HCT116 (cell line): ENCODE measurements around the gene ZNF785.

Experiments used
- CTCF ChIP-seq, 3 experiments: fragments of 200-600 bp in 1 of 3; sonication (generic) in 1 of 3; IDR thresholded peaks in 2 of 3; conservative IDR thresholded peaks in 1 of 3; 2 replicates each; pipeline ENCODE4 v1.5.1; 2012 to 2017; ENCODE audit warnings: low read depth in 2 of 3, low read length in 2 of 3, antibody characterized with exemption in 1 of 3, borderline replicate concordance in 1 of 3, control low read depth in 1 of 3, mild to moderate bottlenecking in 1 of 3, mixed read lengths in 1 of 3, mixed run types in 1 of 3, moderate library complexity in 1 of 3; ENCODE audit not compliant: insufficient read depth in 1 of 3
- ELF1 ChIP-seq: IDR thresholded peaks from 2 replicates; pipeline ENCODE4 v1.6.1; 2012; ENCODE audit warnings: low read depth, borderline replicate concordance
- POLR2AphosphoS5 ChIP-seq: IDR thresholded peaks from 2 replicates; pipeline ENCODE4 v1.6.1; 2011; ENCODE audit warnings: mild to moderate bottlenecking, low read depth, low read length, moderate library complexity

DNA sequence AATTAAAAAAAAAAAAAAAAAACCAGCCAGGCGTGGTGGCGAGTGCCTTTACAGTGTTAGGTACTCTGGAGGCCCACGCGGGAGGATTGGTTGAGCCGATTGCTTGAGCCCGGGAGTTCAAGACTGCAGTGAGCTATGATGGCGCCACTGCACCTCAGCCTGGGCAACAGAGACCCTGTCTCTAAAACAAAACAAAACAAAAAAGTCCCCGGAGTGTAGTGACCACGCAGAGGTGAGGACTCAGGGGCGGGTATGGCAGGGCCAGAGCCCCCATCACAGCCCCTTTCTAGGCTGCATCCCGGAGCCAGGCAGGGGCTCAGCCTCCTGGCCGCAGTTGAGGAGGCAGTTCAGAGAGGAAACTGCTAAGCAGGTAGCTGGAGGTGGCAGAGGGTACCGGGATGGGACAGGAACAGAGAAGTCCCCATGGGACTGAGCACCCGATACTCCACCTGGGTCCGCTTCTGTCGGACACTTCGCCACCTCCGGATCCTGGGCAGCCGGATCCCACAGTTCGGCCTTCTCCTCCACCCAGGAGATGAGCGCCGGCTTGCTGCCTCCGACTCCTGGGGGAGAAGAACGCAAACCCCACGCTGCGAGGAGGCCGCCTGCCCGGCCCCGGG, 51.6 kb downstream of the ZNF785 start:
- TF ChIP-seq POLR2AphosphoS5 (no peak), ELF1 (no peak), CTCF (IDR thresholded peaks at IDR 0.05 in 2 of 3, conservative IDR thresholded peaks at IDR 0.05 in 1 of 3; ENCODE audit: borderline replicate concordance in 1 of 3, insufficient read depth in 1 of 3, low read depth in 2 of 3, low read length in 2 of 3) (no peak)
